IMR-90 (cell line): ENCODE results near the gene CLCA2.

Source experiments
- CTCF ChIP-seq: conservative IDR thresholded peaks from 2 replicates; pipeline ENCODE4 v1.5.1; 2012; ENCODE audit warnings: mild to moderate bottlenecking, low read depth, low read length, improper control_type of control experiment
- MAZ ChIP-seq: IDR thresholded peaks from 2 replicates; pipeline ENCODE4 v1.6.1; 2012; ENCODE audit warnings: low read depth, mild to moderate bottlenecking, low read length, improper control_type of control experiment, moderate library complexity, borderline replicate concordance
- POLR2A ChIP-seq: IDR thresholded peaks from 2 replicates; pipeline ENCODE4 v1.6.1; 2012; ENCODE audit warnings: mild to moderate bottlenecking, low read depth, low read length
- RCOR1 ChIP-seq: IDR thresholded peaks from 2 replicates; pipeline ENCODE4 v1.6.1; 2012; ENCODE audit warnings: mild to moderate bottlenecking, low read length, improper control_type of control experiment; ENCODE audit not compliant: insufficient replicate concordance
- RFX5 ChIP-seq: IDR thresholded peaks from 2 replicates; pipeline ENCODE4 v1.8.0; 2012; ENCODE audit warnings: low read depth, mild to moderate bottlenecking, low read length, moderate library complexity

- TF ChIP-seq CTCF (no peak), POLR2A (no peak), RCOR1 (no peak), MAZ (no peak), RFX5 (no peak)
These were observed 46.6 kb upstream of the CLCA2 start for GRCh38 chr1:86377341-86377740.
